ENCODE results near the gene FHIT.

The FHIT gene

GRCh38 chr3:60282866-60283265, 968.4 kb downstream of the FHIT start:
- H3K9ac ChIP-seq (ENCODE audit: low read depth in 1 of 2, low read length in 2 of 2) = no peak overlapping the region

GRCh38 chr3:60281970-60282369, 969.3 kb downstream of the FHIT start:
- no peak overlapping the region for H3K27ac ChIP-seq (ENCODE audit: low read depth, low read length)
- no peaks in the 10 kb centered on the region for H3K27me3 ChIP-seq (ENCODE audit: control insufficient read depth in 1 of 2, insufficient read depth in 2 of 2, low read length in 2 of 2)
- H3K9ac ChIP-seq (ENCODE audit: low read depth in 1 of 2, low read length in 2 of 2) = no peak overlapping the region
- H3K4me1 ChIP-seq (ENCODE audit: control insufficient read depth in 1 of 2, insufficient read depth in 2 of 2, low read length in 2 of 2) = no peaks in the 10 kb centered on the region
- H3K9me3 ChIP-seq (ENCODE audit: control insufficient read depth in 1 of 2, low read length in 2 of 2) = no peaks in the 10 kb centered on the region
- H3K36me3 ChIP-seq (ENCODE audit: control insufficient read depth in 1 of 2, insufficient read depth in 2 of 2, low read length in 2 of 2) = no peaks in the 10 kb centered on the region
- H3K4me3 ChIP-seq (ENCODE audit: low read depth in 1 of 2, low read length in 2 of 2) = no peak overlapping the region

More at GRCh38 chr3:60282866-60283265, 968.4 kb downstream of the FHIT start:
- Histone ChIP-seq H3K27me3 (ENCODE audit: control insufficient read depth in 1 of 2, insufficient read depth in 2 of 2, low read length in 2 of 2) (no peaks in the 10 kb centered on the region), H3K9me3 (ENCODE audit: control insufficient read depth in 1 of 2, low read length in 2 of 2) (no peaks in the 10 kb centered on the region), H3K27ac (ENCODE audit: low read depth, low read length) (no peak overlapping the region), H3K36me3 (ENCODE audit: control insufficient read depth in 1 of 2, insufficient read depth in 2 of 2, low read length in 2 of 2) (no peaks in the 10 kb centered on the region), H3K4me3 (ENCODE audit: low read depth in 1 of 2, low read length in 2 of 2) (no peak overlapping the region), H3K4me1 (ENCODE audit: control insufficient read depth in 1 of 2, insufficient read depth in 2 of 2, low read length in 2 of 2) (no peaks in the 10 kb centered on the region)

GRCh38 chr3:60277361-60277800, 973.9 kb downstream of the FHIT start:
- Histone ChIP-seq H3K9me3 (ENCODE audit: control insufficient read depth in 1 of 2, low read length in 2 of 2) (no peaks in the 10 kb centered on the region), H3K9ac (ENCODE audit: low read depth in 1 of 2, low read length in 2 of 2) (no peak overlapping the region), H3K4me1 (ENCODE audit: control insufficient read depth in 1 of 2, insufficient read depth in 2 of 2, low read length in 2 of 2) (no peaks in the 10 kb centered on the region), H3K36me3 (ENCODE audit: control insufficient read depth in 1 of 2, insufficient read depth in 2 of 2, low read length in 2 of 2) (no peaks in the 10 kb centered on the region), H3K27me3 (ENCODE audit: control insufficient read depth in 1 of 2, insufficient read depth in 2 of 2, low read length in 2 of 2) (no peaks in the 10 kb centered on the region), H3K27ac (ENCODE audit: low read depth, low read length) (no peak overlapping the region), H3K4me3 (ENCODE audit: low read depth in 1 of 2, low read length in 2 of 2) (no peak overlapping the region)

- no peak overlapping the region for H3K27ac ChIP-seq (ENCODE audit: low read depth, low read length)
- H3K36me3 ChIP-seq (ENCODE audit: control insufficient read depth in 1 of 2, insufficient read depth in 2 of 2, low read length in 2 of 2) = no peaks in the 10 kb centered on the region
- H3K27me3 ChIP-seq (ENCODE audit: control insufficient read depth in 1 of 2, insufficient read depth in 2 of 2, low read length in 2 of 2) = no peaks in the 10 kb centered on the region
- H3K9ac ChIP-seq (ENCODE audit: low read depth in 1 of 2, low read length in 2 of 2) = no peak overlapping the region
- no peaks in the 10 kb centered on the region for H3K4me1 ChIP-seq (ENCODE audit: control insufficient read depth in 1 of 2, insufficient read depth in 2 of 2, low read length in 2 of 2)
- no peak overlapping the region for H3K4me3 ChIP-seq (ENCODE audit: low read depth in 1 of 2, low read length in 2 of 2)
- H3K9me3 ChIP-seq (ENCODE audit: control insufficient read depth in 1 of 2, low read length in 2 of 2) = no peaks in the 10 kb centered on the region
These were observed 974.6 kb downstream of the FHIT start for GRCh38 chr3:60276615-60277014.

GRCh38 chr3:60274646-60275045, 976.6 kb downstream of the FHIT start:
- Histone ChIP-seq H3K4me3 (ENCODE audit: low read depth in 1 of 2, low read length in 2 of 2) (no peak overlapping the region), H3K36me3 (ENCODE audit: control insufficient read depth in 1 of 2, insufficient read depth in 2 of 2, low read length in 2 of 2) (no peaks in the 10 kb centered on the region), H3K27ac (ENCODE audit: low read depth, low read length) (no peak overlapping the region), H3K4me1 (ENCODE audit: control insufficient read depth in 1 of 2, insufficient read depth in 2 of 2, low read length in 2 of 2) (no peaks in the 10 kb centered on the region), H3K9me3 (ENCODE audit: control insufficient read depth in 1 of 2, low read length in 2 of 2) (no peaks in the 10 kb centered on the region), H3K27me3 (ENCODE audit: control insufficient read depth in 1 of 2, insufficient read depth in 2 of 2, low read length in 2 of 2) (no peaks in the 10 kb centered on the region), H3K9ac (ENCODE audit: low read depth in 1 of 2, low read length in 2 of 2) (no peak overlapping the region)

GRCh38 chr3:60274098-60274497, 977.2 kb downstream of the FHIT start:
- H3K9ac ChIP-seq (ENCODE audit: low read depth in 1 of 2, low read length in 2 of 2) = no peak overlapping the region
- H3K4me3 ChIP-seq (ENCODE audit: low read depth in 1 of 2, low read length in 2 of 2) = no peak overlapping the region
- no peaks in the 10 kb centered on the region for H3K4me1 ChIP-seq (ENCODE audit: control insufficient read depth in 1 of 2, insufficient read depth in 2 of 2, low read length in 2 of 2)
- no peak overlapping the region for H3K27ac ChIP-seq (ENCODE audit: low read depth, low read length)
- H3K27me3 ChIP-seq (ENCODE audit: control insufficient read depth in 1 of 2, insufficient read depth in 2 of 2, low read length in 2 of 2) = no peaks in the 10 kb centered on the region
- no peaks in the 10 kb centered on the region for H3K9me3 ChIP-seq (ENCODE audit: control insufficient read depth in 1 of 2, low read length in 2 of 2)
- H3K36me3 ChIP-seq (ENCODE audit: control insufficient read depth in 1 of 2, insufficient read depth in 2 of 2, low read length in 2 of 2) = no peaks in the 10 kb centered on the region

- H3K27ac ChIP-seq (ENCODE audit: low read depth, low read length) = no peak overlapping the region
- H3K4me3 ChIP-seq (ENCODE audit: low read depth in 1 of 2, low read length in 2 of 2) = no peak overlapping the region
- no peaks in the 10 kb centered on the region for H3K36me3 ChIP-seq (ENCODE audit: control insufficient read depth in 1 of 2, insufficient read depth in 2 of 2, low read length in 2 of 2)
- no peaks in the 10 kb centered on the region for H3K9me3 ChIP-seq (ENCODE audit: control insufficient read depth in 1 of 2, low read length in 2 of 2)
- H3K4me1 ChIP-seq (ENCODE audit: control insufficient read depth in 1 of 2, insufficient read depth in 2 of 2, low read length in 2 of 2) = no peaks in the 10 kb centered on the region
- no peak overlapping the region for H3K9ac ChIP-seq (ENCODE audit: low read depth in 1 of 2, low read length in 2 of 2)
- H3K27me3 ChIP-seq (ENCODE audit: control insufficient read depth in 1 of 2, insufficient read depth in 2 of 2, low read length in 2 of 2) = no peaks in the 10 kb centered on the region
These were observed 981.4 kb downstream of the FHIT start for GRCh38 chr3:60269829-60270266.

GRCh38 chr3:60269377-60269776, 981.9 kb downstream of the FHIT start:
- Histone ChIP-seq H3K4me3 (ENCODE audit: low read depth in 1 of 2, low read length in 2 of 2) (no peak overlapping the region), H3K9ac (ENCODE audit: low read depth in 1 of 2, low read length in 2 of 2) (no peak overlapping the region), H3K36me3 (ENCODE audit: control insufficient read depth in 1 of 2, insufficient read depth in 2 of 2, low read length in 2 of 2) (no peaks in the 10 kb centered on the region), H3K27me3 (ENCODE audit: control insufficient read depth in 1 of 2, insufficient read depth in 2 of 2, low read length in 2 of 2) (no peaks in the 10 kb centered on the region), H3K9me3 (ENCODE audit: control insufficient read depth in 1 of 2, low read length in 2 of 2) (no peaks in the 10 kb centered on the region), H3K27ac (ENCODE audit: low read depth, low read length) (no peak overlapping the region), H3K4me1 (ENCODE audit: control insufficient read depth in 1 of 2, insufficient read depth in 2 of 2, low read length in 2 of 2) (no peaks in the 10 kb centered on the region)

GRCh38 chr3:60268123-60268522, 983.1 kb downstream of the FHIT start:
- Histone ChIP-seq H3K4me3 (ENCODE audit: low read depth in 1 of 2, low read length in 2 of 2) (no peak overlapping the region), H3K36me3 (ENCODE audit: control insufficient read depth in 1 of 2, insufficient read depth in 2 of 2, low read length in 2 of 2) (no peaks in the 10 kb centered on the region), H3K27ac (ENCODE audit: low read depth, low read length) (no peak overlapping the region), H3K9me3 (ENCODE audit: control insufficient read depth in 1 of 2, low read length in 2 of 2) (no peaks in the 10 kb centered on the region), H3K4me1 (ENCODE audit: control insufficient read depth in 1 of 2, insufficient read depth in 2 of 2, low read length in 2 of 2) (no peaks in the 10 kb centered on the region), H3K27me3 (ENCODE audit: control insufficient read depth in 1 of 2, insufficient read depth in 2 of 2, low read length in 2 of 2) (no peaks in the 10 kb centered on the region), H3K9ac (ENCODE audit: low read depth in 1 of 2, low read length in 2 of 2) (no peak overlapping the region)

GRCh38 chr3:60266444-60266843, 984.8 kb downstream of the FHIT start:
- Histone ChIP-seq H3K4me3 (ENCODE audit: low read depth in 1 of 2, low read length in 2 of 2) (no peak overlapping the region), H3K9me3 (ENCODE audit: control insufficient read depth in 1 of 2, low read length in 2 of 2) (no peaks in the 10 kb centered on the region), H3K27me3 (ENCODE audit: control insufficient read depth in 1 of 2, insufficient read depth in 2 of 2, low read length in 2 of 2) (no peaks in the 10 kb centered on the region), H3K27ac (ENCODE audit: low read depth, low read length) (no peak overlapping the region), H3K9ac (ENCODE audit: low read depth in 1 of 2, low read length in 2 of 2) (no peak overlapping the region), H3K4me1 (ENCODE audit: control insufficient read depth in 1 of 2, insufficient read depth in 2 of 2, low read length in 2 of 2) (no peaks in the 10 kb centered on the region), H3K36me3 (ENCODE audit: control insufficient read depth in 1 of 2, insufficient read depth in 2 of 2, low read length in 2 of 2) (no peaks in the 10 kb centered on the region)

GRCh38 chr3:60263191-60263590, 988.1 kb downstream of the FHIT start:
- H3K27ac ChIP-seq (ENCODE audit: low read depth, low read length) = no peak overlapping the region
- H3K27me3 ChIP-seq (ENCODE audit: control insufficient read depth in 1 of 2, insufficient read depth in 2 of 2, low read length in 2 of 2) = no peaks in the 10 kb centered on the region
- no peak overlapping the region for H3K9ac ChIP-seq (ENCODE audit: low read depth in 1 of 2, low read length in 2 of 2)
- no peak overlapping the region for H3K4me3 ChIP-seq (ENCODE audit: low read depth in 1 of 2, low read length in 2 of 2)
- H3K4me1 ChIP-seq (ENCODE audit: control insufficient read depth in 1 of 2, insufficient read depth in 2 of 2, low read length in 2 of 2) = no peaks in the 10 kb centered on the region
- no peaks in the 10 kb centered on the region for H3K36me3 ChIP-seq (ENCODE audit: control insufficient read depth in 1 of 2, insufficient read depth in 2 of 2, low read length in 2 of 2)
- no peaks in the 10 kb centered on the region for H3K9me3 ChIP-seq (ENCODE audit: control insufficient read depth in 1 of 2, low read length in 2 of 2)

Measured in duodenal mucosa (tissue), 2 donors.